GM23338 (cell line): ENCODE results near the gene PACS2. TPM values are rescaled to one million over a fixed set of nuclear protein-coding genes. Genes with fewer than 3 reads are reported as not detected.

ENCODE experiments used
- ATAC-seq: fragments of 200-7000 bp; cut with Tn5 transposase; 3 replicates; pipeline ENCODE4 v1.9.1; 2020
- DNase-seq: peaks from one replicate; pipeline ENCODE4 v3.0.0-alpha.2; 2015; ENCODE audit warnings: low spot score
- H2AFZ ChIP-seq: fragments of 200-600 bp; sonication (generic); 2 replicates; pipeline ENCODE4 v1.8.0; 2016; ENCODE audit warnings: antibody characterized with exemption, mild to moderate bottlenecking, moderate library complexity
- H3F3A ChIP-seq: fragments of 200-600 bp; sonication (generic); replicated peaks from 2 replicates; pipeline ENCODE4 v1.8.0; 2017; ENCODE audit warnings: antibody characterized with exemption, mixed run types, low read depth
- H3K27ac ChIP-seq: fragments of 200-600 bp; sonication (generic); 2 replicates; pipeline ENCODE4 v1.6.1; 2016; ENCODE audit warnings: low read depth
- H3K27me3 ChIP-seq: fragments of 200-600 bp; sonication (generic); 2 replicates; pipeline ENCODE4 v1.8.0; 2016; ENCODE audit warnings: mild to moderate bottlenecking, mixed run types, moderate library complexity; ENCODE audit not compliant: insufficient read depth
- H3K36me3 ChIP-seq: fragments of 200-600 bp; sonication (generic); 2 replicates; pipeline ENCODE4 v1.8.0; 2016; ENCODE audit warnings: mild to moderate bottlenecking; ENCODE audit not compliant: insufficient read depth
- H3K4me1 ChIP-seq: fragments of 200-600 bp; sonication (generic); 2 replicates; pipeline ENCODE4 v1.8.0; 2016; ENCODE audit warnings: mild to moderate bottlenecking, moderate library complexity; ENCODE audit not compliant: insufficient read depth
- H3K4me2 ChIP-seq: fragments of 200-600 bp; sonication (generic); 2 replicates; pipeline ENCODE4 v1.7.1; 2017; ENCODE audit warnings: mixed run types
- H3K4me3 ChIP-seq: fragments of 200-600 bp; sonication (generic); 2 replicates; pipeline ENCODE4 v1.6.1; 2016; ENCODE audit warnings: mixed run types
- H3K79me2 ChIP-seq: fragments of 200-600 bp; sonication (generic); replicated peaks from 2 replicates; pipeline ENCODE4 v1.8.0; 2017; ENCODE audit warnings: mild to moderate bottlenecking; ENCODE audit not compliant: insufficient read depth
- H3K9me2 ChIP-seq: fragments of 200-600 bp; sonication (generic); 2 replicates; pipeline ENCODE4 v1.8.0; 2017; ENCODE audit not compliant: insufficient read depth
- H4K20me1 ChIP-seq: fragments of 200-600 bp; sonication (generic); replicated peaks from 2 replicates; pipeline ENCODE4 v1.8.0; 2017; ENCODE audit warnings: mild to moderate bottlenecking; ENCODE audit not compliant: insufficient read depth
- H3K27ac Mint-ChIP-seq: 2 replicates; pipeline ENCODE4 v1.8.0; 2020; ENCODE audit warnings: inconsistent platforms, mild to moderate bottlenecking, moderate library complexity, mixed read lengths
- H3K27me3 Mint-ChIP-seq: 3 replicates; pipeline ENCODE4 v1.8.0; 2022; ENCODE audit warnings: low read depth, mild to moderate bottlenecking, moderate library complexity, mixed read lengths, inconsistent platforms; ENCODE audit not compliant: insufficient read depth, poor library complexity
- H3K36me3 Mint-ChIP-seq: 3 replicates; pipeline ENCODE4 v1.8.0; 2021; ENCODE audit warnings: low read depth, mild to moderate bottlenecking, inconsistent platforms, moderate library complexity, mixed read lengths
- H3K4me1 Mint-ChIP-seq: 3 replicates; pipeline ENCODE4 v1.8.0; 2020; ENCODE audit warnings: mild to moderate bottlenecking, inconsistent platforms, mixed read lengths
- H3K4me3 Mint-ChIP-seq: 3 replicates; pipeline ENCODE4 v1.8.0; 2021; ENCODE audit warnings: moderate library complexity, mild to moderate bottlenecking, inconsistent platforms, mixed read lengths
- H3K9me3 Mint-ChIP-seq: 3 replicates; pipeline ENCODE4 v1.8.0; 2020; ENCODE audit warnings: moderate library complexity, mild to moderate bottlenecking, inconsistent platforms, mixed read lengths
- CREB1 ChIP-seq: fragments of 250-450 bp; sonication (Bioruptor Pico); IDR thresholded peaks from 2 replicates; pipeline ENCODE4 v1.5.0; 2020; ENCODE audit warnings: low read depth, mild to moderate bottlenecking, moderate library complexity
- EZH2 ChIP-seq: fragments of 200-600 bp; sonication (generic); IDR thresholded peaks from one replicate; pipeline ENCODE4 v1.8.0; 2017; ENCODE audit warnings: antibody characterized with exemption, mild to moderate bottlenecking, low read depth; ENCODE audit not compliant: unreplicated experiment
- NANOG ChIP-seq: IDR thresholded peaks from 2 replicates; pipeline ENCODE4 v1.6.1; 2016; ENCODE audit warnings: antibody characterized with exemption, borderline replicate concordance
- POLR2AphosphoS5 ChIP-seq: IDR thresholded peaks from 2 replicates; pipeline ENCODE4 v1.6.1; 2016; ENCODE audit warnings: antibody characterized with exemption, low read depth
- ZNF114 ChIP-seq: fragments of 250-450 bp; sonication (Bioruptor Pico); IDR thresholded peaks from 2 replicates; pipeline ENCODE4 v1.5.0; 2020; ENCODE audit warnings: mild to moderate bottlenecking, moderate library complexity
- polyA plus RNA-seq: library from polyadenylated mRNA; unstranded; fragments of >200 nt; fragmentation: Nextera tagmentation; extraction: Ambion mirVana; gene quantifications from 2 replicates; pipeline ENCODE4 v1.2.1, GENCODE V29; 2016
- total RNA-seq: library from RNA; depleted of rRNA; stranded (reverse); fragments of >200 nt; shearing (Covaris generic); gene quantifications from 2 replicates; pipeline ENCODE4 v1.2.3, GENCODE V29; 2014
- TF ChIP-seq, protein P1 (sequence below), 2 experiments: fragments of 200-600 bp in 1 of 2; sonication (generic) in 1 of 2; conservative IDR thresholded peaks; 2 replicates each; pipeline versions ENCODE4 v1.5.1 to v1.6.1; 2016 to 2017; ENCODE audit warnings: antibody characterized with exemption in 2 of 2, low read depth in 2 of 2, mild to moderate bottlenecking in 2 of 2, moderate library complexity in 1 of 2
- TF ChIP-seq, protein P2 (sequence below): IDR thresholded peaks from one replicate; pipeline ENCODE4 v1.6.1; 2018; ENCODE audit warnings: antibody characterized with exemption; ENCODE audit not compliant: unreplicated experiment
- TF ChIP-seq, protein P3 (sequence below): IDR thresholded peaks from 2 replicates; pipeline ENCODE4 v1.6.1; 2016; ENCODE audit warnings: antibody characterized with exemption

PACS2 gene
- total and polyA plus RNA-seq, 2 experiments from 2014 or later = 22.5 to 79.0 TPM

DNA sequence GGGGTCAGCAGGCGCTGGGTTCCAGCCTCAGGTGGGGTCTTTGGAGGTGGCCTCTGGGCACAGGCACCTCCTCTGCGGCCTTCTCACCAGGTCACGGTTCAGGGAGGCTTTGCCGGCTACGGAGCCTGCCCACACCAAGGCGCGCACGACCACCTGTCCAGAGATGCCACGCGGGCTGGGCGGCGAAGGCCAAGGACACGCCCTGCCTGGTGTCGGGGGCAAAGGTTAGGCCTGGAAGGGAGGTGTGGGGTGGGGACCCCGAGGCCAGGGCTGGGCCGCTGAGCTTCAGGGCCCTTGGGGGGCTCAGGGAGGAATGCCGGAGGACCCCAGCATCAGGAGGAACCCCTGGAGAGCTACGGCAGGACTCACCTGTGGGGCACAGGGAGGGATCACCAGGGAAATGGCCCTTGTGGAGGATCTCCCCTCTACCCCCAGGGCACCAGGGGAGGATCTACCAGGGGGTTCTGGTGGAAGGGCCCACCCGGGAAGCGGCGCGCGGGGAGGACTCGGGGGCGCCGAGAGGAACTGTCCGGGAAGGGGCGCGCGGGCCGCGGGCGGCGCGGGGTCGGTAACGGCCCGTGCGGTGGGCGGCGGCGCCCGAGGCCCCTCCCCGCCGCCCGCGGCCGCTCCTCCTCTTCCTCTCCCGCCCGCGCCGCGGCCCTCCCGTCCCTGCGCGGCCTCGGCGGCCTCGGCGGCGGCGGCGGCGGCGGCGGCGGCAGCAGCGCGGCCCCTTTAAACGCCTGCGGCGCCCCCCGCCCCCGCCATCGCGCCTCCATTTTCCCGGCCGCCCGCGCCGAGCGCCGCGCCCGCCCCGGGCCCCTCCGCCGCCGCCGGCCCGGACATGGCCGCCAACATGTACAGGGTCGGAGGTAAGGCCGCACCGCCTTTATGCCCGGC is 104.9 kb downstream of the PACS2 start, which contains the start of gene MTA1:
MTA1 (plus strand) TSS at position 633 of the 897 bp plus-strand sequence; CDS start at position 842, 209 bp downstream.
- Mint-ChIP-seq H3K27me3 (peaks cover 28% of the 10 kb centered on the region), H3K36me3 (peaks cover 12% of the 10 kb centered on the region; the same call in 2 of the 3 replicates), H3K27ac (peak within 1 kb of the TSS; percentile 96), H3K4me3 (peak within 1 kb of the TSS; percentile 94), H3K9me3 (0 out of 3 replicates have a peak, but pooled peaks cover 2% of the 10 kb centered on the region), H3K4me1 (peaks cover 19% of the 10 kb centered on the region)
- Histone ChIP-seq H3K9me2 (no peaks in the 10 kb centered on the region), H3K36me3 (no peaks in the 10 kb centered on the region), H2AFZ (peak within 1 kb of the TSS; percentile 78), H3K27ac (no peak within 1 kb of the TSS), H3F3A (peaks cover 4% of the 10 kb centered on the region; the same call in 1 of the 2 replicates), H3K79me2 (peaks cover 47% of the 10 kb centered on the region), H4K20me1 (peaks cover 21% of the 10 kb centered on the region), H3K4me3 (peak within 1 kb of the TSS; percentile 86), H3K4me2 (peak within 1 kb of the TSS; percentile 92), H3K4me1 (peaks cover 22% of the 10 kb centered on the region), H3K27me3 (peaks cover 2% of the 10 kb centered on the region; the same call in 1 of the 2 replicates)
- TF ChIP-seq ZNF114 = no peak
- no peak for TF ChIP-seq EZH2
- ATAC-seq (peak; percentile 24), DNase-seq (peak; percentile 72)

DNA sequence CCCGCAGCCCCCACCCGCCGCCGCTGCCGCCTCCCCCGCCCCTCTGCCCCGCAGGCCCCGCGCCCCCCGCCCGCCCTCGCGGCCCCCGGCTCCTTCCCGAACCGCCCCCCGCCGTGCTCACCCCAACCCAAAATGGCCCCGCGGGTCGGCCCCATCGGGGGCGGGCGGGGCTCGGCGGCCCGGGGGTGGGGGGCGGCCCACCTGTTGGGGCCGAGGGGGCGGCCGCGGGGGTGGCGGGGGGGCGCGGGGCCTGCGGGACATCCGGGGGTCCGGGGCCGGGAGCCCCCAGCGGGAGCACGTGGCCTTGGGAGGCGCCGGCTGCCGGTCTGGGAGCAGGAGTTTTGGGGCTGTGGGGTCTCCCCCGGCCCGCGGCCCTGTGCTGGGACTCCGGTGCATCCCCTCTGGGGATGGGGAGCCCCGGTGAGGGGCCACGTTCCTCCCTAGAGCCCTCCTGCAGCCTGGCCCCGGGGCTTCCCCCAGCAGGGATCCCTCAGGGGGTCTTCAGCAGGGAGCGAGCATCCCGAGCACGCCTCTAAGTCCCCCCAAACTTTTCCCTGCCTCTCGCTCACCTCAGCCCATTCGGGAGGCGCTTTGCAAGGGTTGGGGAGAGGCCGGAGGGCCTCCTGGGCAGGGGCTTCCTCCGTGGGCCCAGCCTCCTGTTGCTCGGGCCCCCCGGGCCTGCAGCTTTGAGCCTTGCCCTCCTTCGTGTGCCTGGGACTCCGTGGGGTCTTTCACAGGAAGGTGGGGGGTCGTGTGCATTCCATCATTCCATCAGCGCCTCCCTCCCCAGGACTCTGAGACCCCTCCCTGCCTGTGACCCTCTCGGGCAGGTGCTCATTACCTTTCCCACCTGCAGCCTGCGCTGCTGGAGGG is 105.8 kb downstream of the PACS2 start:
- H3K9me3 Mint-ChIP-seq = peaks cover under 1% of the 10 kb centered on the region; the same call in 1 of the 3 replicates
- H3K4me2 ChIP-seq = peak overlapping the region; percentile 92
- H3F3A ChIP-seq = 0 out of 2 replicates have a peak, but pooled peaks cover 3% of the 10 kb centered on the region
- peak overlapping the region; percentile 96 for H3K27ac Mint-ChIP-seq
- DNase-seq = peak; percentile 27
- no peaks in the 10 kb centered on the region for H3K36me3 ChIP-seq
- H3K36me3 Mint-ChIP-seq = peaks cover 15% of the 10 kb centered on the region; the same call in 2 of the 3 replicates
- no peaks in the 10 kb centered on the region for H3K27me3 ChIP-seq
- peaks cover 56% of the 10 kb centered on the region for H3K79me2 ChIP-seq
- peak; percentile 7; the same call in 2 of the 3 replicates for ATAC-seq
- H3K4me1 Mint-ChIP-seq = peaks cover 17% of the 10 kb centered on the region
- peak overlapping the region; percentile 94 for H3K4me3 Mint-ChIP-seq
- peaks cover 30% of the 10 kb centered on the region for H4K20me1 ChIP-seq
- peak overlapping the region; percentile 86 for H3K4me3 ChIP-seq
- H3K27ac ChIP-seq = no peak overlapping the region
- peaks cover 21% of the 10 kb centered on the region for H3K4me1 ChIP-seq
- H2AFZ ChIP-seq = no peak overlapping the region
- peaks cover 24% of the 10 kb centered on the region for H3K27me3 Mint-ChIP-seq
- no peaks in the 10 kb centered on the region for H3K9me2 ChIP-seq
- TF ChIP-seq CREB1 (CRISPR knock-in tag) = no peak
- TF ChIP-seq, protein P1, sequence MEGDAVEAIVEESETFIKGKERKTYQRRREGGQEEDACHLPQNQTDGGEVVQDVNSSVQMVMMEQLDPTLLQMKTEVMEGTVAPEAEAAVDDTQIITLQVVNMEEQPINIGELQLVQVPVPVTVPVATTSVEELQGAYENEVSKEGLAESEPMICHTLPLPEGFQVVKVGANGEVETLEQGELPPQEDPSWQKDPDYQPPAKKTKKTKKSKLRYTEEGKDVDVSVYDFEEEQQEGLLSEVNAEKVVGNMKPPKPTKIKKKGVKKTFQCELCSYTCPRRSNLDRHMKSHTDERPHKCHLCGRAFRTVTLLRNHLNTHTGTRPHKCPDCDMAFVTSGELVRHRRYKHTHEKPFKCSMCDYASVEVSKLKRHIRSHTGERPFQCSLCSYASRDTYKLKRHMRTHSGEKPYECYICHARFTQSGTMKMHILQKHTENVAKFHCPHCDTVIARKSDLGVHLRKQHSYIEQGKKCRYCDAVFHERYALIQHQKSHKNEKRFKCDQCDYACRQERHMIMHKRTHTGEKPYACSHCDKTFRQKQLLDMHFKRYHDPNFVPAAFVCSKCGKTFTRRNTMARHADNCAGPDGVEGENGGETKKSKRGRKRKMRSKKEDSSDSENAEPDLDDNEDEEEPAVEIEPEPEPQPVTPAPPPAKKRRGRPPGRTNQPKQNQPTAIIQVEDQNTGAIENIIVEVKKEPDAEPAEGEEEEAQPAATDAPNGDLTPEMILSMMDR (conservative IDR thresholded peaks at IDR 0.05; ENCODE audit: low read depth in 2 of 2) = no peak
- TF ChIP-seq, protein P2, sequence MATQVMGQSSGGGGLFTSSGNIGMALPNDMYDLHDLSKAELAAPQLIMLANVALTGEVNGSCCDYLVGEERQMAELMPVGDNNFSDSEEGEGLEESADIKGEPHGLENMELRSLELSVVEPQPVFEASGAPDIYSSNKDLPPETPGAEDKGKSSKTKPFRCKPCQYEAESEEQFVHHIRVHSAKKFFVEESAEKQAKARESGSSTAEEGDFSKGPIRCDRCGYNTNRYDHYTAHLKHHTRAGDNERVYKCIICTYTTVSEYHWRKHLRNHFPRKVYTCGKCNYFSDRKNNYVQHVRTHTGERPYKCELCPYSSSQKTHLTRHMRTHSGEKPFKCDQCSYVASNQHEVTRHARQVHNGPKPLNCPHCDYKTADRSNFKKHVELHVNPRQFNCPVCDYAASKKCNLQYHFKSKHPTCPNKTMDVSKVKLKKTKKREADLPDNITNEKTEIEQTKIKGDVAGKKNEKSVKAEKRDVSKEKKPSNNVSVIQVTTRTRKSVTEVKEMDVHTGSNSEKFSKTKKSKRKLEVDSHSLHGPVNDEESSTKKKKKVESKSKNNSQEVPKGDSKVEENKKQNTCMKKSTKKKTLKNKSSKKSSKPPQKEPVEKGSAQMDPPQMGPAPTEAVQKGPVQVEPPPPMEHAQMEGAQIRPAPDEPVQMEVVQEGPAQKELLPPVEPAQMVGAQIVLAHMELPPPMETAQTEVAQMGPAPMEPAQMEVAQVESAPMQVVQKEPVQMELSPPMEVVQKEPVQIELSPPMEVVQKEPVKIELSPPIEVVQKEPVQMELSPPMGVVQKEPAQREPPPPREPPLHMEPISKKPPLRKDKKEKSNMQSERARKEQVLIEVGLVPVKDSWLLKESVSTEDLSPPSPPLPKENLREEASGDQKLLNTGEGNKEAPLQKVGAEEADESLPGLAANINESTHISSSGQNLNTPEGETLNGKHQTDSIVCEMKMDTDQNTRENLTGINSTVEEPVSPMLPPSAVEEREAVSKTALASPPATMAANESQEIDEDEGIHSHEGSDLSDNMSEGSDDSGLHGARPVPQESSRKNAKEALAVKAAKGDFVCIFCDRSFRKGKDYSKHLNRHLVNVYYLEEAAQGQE = no peak
- no peak for TF ChIP-seq NANOG
- TF ChIP-seq POLR2AphosphoS5 = no peak
- TF ChIP-seq EZH2 = no peak
- TF ChIP-seq, protein P3, sequence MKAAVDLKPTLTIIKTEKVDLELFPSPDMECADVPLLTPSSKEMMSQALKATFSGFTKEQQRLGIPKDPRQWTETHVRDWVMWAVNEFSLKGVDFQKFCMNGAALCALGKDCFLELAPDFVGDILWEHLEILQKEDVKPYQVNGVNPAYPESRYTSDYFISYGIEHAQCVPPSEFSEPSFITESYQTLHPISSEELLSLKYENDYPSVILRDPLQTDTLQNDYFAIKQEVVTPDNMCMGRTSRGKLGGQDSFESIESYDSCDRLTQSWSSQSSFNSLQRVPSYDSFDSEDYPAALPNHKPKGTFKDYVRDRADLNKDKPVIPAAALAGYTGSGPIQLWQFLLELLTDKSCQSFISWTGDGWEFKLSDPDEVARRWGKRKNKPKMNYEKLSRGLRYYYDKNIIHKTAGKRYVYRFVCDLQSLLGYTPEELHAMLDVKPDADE = no peak
